ENCODE results near the gene HP1BP3.
"Not testable (repeated sequence)": the region's sequence is repeated elsewhere in the genome, so short reads cannot be mapped to it uniquely, and the experiment has no call there.

The HP1BP3 gene

DNA sequence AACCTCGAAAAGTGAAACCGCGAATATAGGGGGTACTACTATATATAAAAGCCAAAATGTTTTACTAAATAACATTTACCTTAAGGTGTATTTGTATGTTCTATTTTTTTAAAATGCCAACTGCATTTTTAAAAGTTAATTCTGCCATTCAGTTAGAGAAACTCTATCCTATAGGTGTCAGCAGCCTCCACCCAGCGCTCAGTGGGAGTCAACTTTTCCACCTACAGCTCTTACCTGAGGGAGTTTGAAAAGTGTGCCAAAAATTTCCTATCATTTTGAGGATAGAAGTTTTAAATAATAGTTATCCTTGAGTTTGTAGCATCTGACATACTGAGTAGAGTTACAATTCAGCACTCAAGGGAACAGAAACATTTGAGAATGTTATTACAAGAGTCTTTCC is 6.1 kb upstream of the HP1BP3 start:
- Histone ChIP-seq H3K79me2 (ENCODE audit: low read length) (no peaks in the 10 kb centered on the region), H3K4me3 (ENCODE audit: low read length) (no peak overlapping the region), H3K4me2 (ENCODE audit: low read length) (no peak overlapping the region), H3K27ac (ENCODE audit: low read length) (no peak overlapping the region), H2AFZ (ENCODE audit: low read depth, low read length) (no peak overlapping the region), H4K20me1 (ENCODE audit: insufficient read depth, low read length) (no peaks in the 10 kb centered on the region), H3K27me3 (ENCODE audit: low read depth, low read length) (no peaks in the 10 kb centered on the region), H3K9me3 (ENCODE audit: insufficient read depth, low read length) (no peaks in the 10 kb centered on the region), H3K9ac (ENCODE audit: low read length) (no peak overlapping the region), H3K4me1 (ENCODE audit: low read length) (peaks cover 2% of the 10 kb centered on the region), H3K36me3 (replicated peaks; ENCODE audit: low read depth, low read length) (no peaks in the 10 kb centered on the region)
- TF ChIP-seq CTCF (IDR thresholded peaks at IDR 0.05; ENCODE audit: low read depth, low read length): no peak
- no peak for TF ChIP-seq EZH2phosphoT487 (IDR thresholded peaks at IDR 0.05; ENCODE audit: low read depth)

DNA sequence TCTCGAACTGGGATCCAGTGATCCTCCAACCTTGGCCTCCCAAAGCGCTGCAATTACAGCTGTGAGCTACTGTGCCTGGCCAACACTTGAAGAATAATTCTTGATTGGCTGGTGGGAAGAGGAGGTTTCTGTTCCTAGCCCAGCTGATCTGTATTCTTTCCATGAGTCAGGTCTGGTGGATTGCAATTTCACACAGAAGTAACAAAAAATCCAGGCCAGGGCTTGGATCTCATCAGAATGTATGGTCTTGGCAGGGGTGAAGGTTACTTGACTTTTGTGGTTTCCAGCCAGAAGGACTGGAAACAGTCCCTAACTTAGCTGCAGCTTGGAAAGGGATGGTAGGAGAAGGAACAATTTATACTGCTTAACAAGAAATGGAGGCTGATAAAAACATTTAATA is 5.1 kb upstream of the HP1BP3 start:
- H3K4me3 ChIP-seq (ENCODE audit: low read length): no peak overlapping the region
- H3K9me3 ChIP-seq (ENCODE audit: insufficient read depth, low read length): no peaks in the 10 kb centered on the region
- no peaks in the 10 kb centered on the region for H3K36me3 ChIP-seq (replicated peaks; ENCODE audit: low read depth, low read length)
- no peak overlapping the region for H3K27ac ChIP-seq (ENCODE audit: low read length)
- no peak overlapping the region for H3K9ac ChIP-seq (ENCODE audit: low read length)
- no peaks in the 10 kb centered on the region for H4K20me1 ChIP-seq (ENCODE audit: insufficient read depth, low read length)
- no peaks in the 10 kb centered on the region for H3K27me3 ChIP-seq (ENCODE audit: low read depth, low read length)
- no peak overlapping the region for H2AFZ ChIP-seq (ENCODE audit: low read depth, low read length)
- H3K79me2 ChIP-seq (ENCODE audit: low read length): no peaks in the 10 kb centered on the region
- TF ChIP-seq CTCF (IDR thresholded peaks at IDR 0.05; ENCODE audit: low read depth, low read length) (no peak), EZH2phosphoT487 (IDR thresholded peaks at IDR 0.05; ENCODE audit: low read depth) (no peak)
- H3K4me1 ChIP-seq (ENCODE audit: low read length): peaks cover 5% of the 10 kb centered on the region
- no peak overlapping the region for H3K4me2 ChIP-seq (ENCODE audit: low read length)

GRCh38 chr1:20790785-20791184 is 3.7 kb upstream of the HP1BP3 start:
- Histone ChIP-seq H3K27me3 (ENCODE audit: low read depth, low read length) (no peaks in the 10 kb centered on the region), H3K4me2 (ENCODE audit: low read length) (no peak overlapping the region), H3K27ac (ENCODE audit: low read length) (no peak overlapping the region), H3K4me1 (ENCODE audit: low read length) (peaks cover 5% of the 10 kb centered on the region), H3K4me3 (ENCODE audit: low read length) (no peak overlapping the region), H3K36me3 (replicated peaks; ENCODE audit: low read depth, low read length) (no peaks in the 10 kb centered on the region), H3K9me3 (ENCODE audit: insufficient read depth, low read length) (no peaks in the 10 kb centered on the region), H2AFZ (ENCODE audit: low read depth, low read length) (no peak overlapping the region), H4K20me1 (ENCODE audit: insufficient read depth, low read length) (peaks cover 5% of the 10 kb centered on the region; the same call in 1 of the 2 replicates), H3K9ac (ENCODE audit: low read length) (no peak overlapping the region), H3K79me2 (ENCODE audit: low read length) (peaks cover 7% of the 10 kb centered on the region)
- TF ChIP-seq EZH2phosphoT487 (IDR thresholded peaks at IDR 0.05; ENCODE audit: low read depth) (no peak), CTCF (IDR thresholded peaks at IDR 0.05; ENCODE audit: low read depth, low read length) (no peak)

- not testable (repeated sequence) for H3K4me2 ChIP-seq (ENCODE audit: low read length); H2AFZ ChIP-seq (ENCODE audit: low read depth, low read length); H3K4me3 ChIP-seq (ENCODE audit: low read length); H3K9ac ChIP-seq (ENCODE audit: low read length); H3K27me3 ChIP-seq (ENCODE audit: low read depth, low read length); H3K36me3 ChIP-seq (replicated peaks; ENCODE audit: low read depth, low read length); H3K9me3 ChIP-seq (ENCODE audit: insufficient read depth, low read length); H3K27ac ChIP-seq (ENCODE audit: low read length)
- H4K20me1 ChIP-seq (ENCODE audit: insufficient read depth, low read length): peaks cover 17% of the 10 kb centered on the region
- peaks cover 19% of the 10 kb centered on the region for H3K79me2 ChIP-seq (ENCODE audit: low read length)
- H3K4me1 ChIP-seq (ENCODE audit: low read length): peaks cover 11% of the 10 kb centered on the region
Measured at GRCh38 chr1:20789598-20789997, 2.5 kb upstream of the HP1BP3 start.
